K562 treated with DMSO at 1 percent for 24 hours (cell line): ENCODE results near the gene COPRS. TPM values are rescaled to one million over a fixed set of nuclear protein-coding genes. Genes with fewer than 3 reads are reported as not detected.

ENCODE experiments used
- total RNA-seq: library from RNA; unstranded; fragments of 300-600 nt; gene quantifications from 2 replicates; pipeline ENCODE4 v1.2.3, GENCODE V29; 2022; ENCODE audit warnings: low read depth; ENCODE audit not compliant: insufficient read depth

The COPRS gene, protein sequence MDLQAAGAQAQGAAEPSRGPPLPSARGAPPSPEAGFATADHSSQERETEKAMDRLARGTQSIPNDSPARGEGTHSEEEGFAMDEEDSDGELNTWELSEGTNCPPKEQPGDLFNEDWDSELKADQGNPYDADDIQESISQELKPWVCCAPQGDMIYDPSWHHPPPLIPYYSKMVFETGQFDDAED
- 63.0 and 64.8 TPM in 2 replicates for total RNA-seq

DNA sequence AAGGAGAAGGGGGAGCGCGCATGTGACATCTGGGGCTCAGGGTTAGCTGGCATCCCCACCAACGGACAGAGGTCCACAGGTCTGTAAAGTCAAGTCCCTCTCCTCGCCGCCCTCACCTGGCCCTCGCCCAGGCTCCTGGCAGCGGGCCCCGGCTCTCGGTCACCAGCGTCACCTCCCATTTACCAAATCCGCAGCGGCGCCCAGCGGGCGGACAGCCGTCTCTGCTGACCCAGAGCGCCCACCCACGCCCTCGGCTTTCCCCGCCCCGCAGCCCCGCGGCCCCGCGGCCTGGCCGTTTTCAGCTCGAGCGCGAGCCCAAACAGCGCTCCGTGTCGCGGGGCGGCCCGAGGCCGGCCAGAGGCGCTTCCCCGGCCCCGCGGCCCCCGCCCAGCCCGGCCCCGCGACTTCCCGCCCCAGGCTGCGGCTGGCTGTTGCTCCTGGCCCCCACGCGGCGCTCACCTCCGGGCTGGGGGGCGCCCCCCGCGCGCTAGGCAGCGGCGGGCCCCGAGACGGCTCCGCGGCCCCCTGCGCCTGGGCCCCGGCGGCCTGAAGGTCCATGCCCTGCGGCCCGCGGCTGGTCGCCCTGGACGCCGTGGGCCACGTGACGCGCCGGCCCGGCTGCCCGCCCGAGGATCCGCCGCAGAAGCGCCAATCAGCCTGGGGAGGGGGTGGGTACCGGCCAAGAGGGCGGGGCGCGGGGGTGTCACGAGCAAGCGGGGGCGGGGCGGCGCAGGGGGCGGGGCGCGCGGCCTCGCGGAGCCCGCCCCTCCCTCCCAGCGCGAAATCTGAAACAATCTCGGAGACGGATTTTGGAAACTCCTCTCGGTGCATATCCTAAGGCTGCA is at the start of gene COPRS:
Gene COPRS, minus strand, starts transcription at position 603 of the 845 bp plus-strand sequence. Its CDS starts 45 bp downstream, at position 558.

Other genes with a start within 250 kb of the COPRS start
- 28.1 and 32.6 TPM in 2 replicates for gene UTP6, start 42.5 kb upstream of the COPRS start, total RNA-seq
- gene SUZ12, start 77.8 kb upstream of the COPRS start, total RNA-seq = 15.6 and 20.6 TPM in 2 replicates
- 12.1 and 14.0 TPM in 2 replicates for gene LRRC37B, start 148.1 kb upstream of the COPRS start, total RNA-seq